ENCODE data around the gene PLCB1.

PLCB1 gene

GRCh38 chr20:8356806-8357205 is 224.7 kb downstream of the PLCB1 start:
- no peak for TF ChIP-seq CTCF (IDR thresholded peaks at IDR 0.05; ENCODE audit: low read depth, low read length)
- H3K4me3 ChIP-seq (ENCODE audit: low read depth, low read length) = no peak overlapping the region
- no peak for DNase-seq (ENCODE audit: low read depth, low spot score)
- in situ Hi-C loops (cut with HindIII; ENCODE audit: low sequenced_read_pairs) = no loop called here

GRCh38 chr20:8357703-8358102 is 225.6 kb downstream of the PLCB1 start:
- no peak for TF ChIP-seq CTCF (IDR thresholded peaks at IDR 0.05; ENCODE audit: low read depth, low read length)
- in situ Hi-C loops (cut with HindIII; ENCODE audit: low sequenced_read_pairs) = no loop called here
- H3K4me3 ChIP-seq (ENCODE audit: low read depth, low read length) = no peak overlapping the region
- DNase-seq (ENCODE audit: low read depth, low spot score) = peak; percentile 5

GRCh38 chr20:8360035-8360434 is 228.0 kb downstream of the PLCB1 start:
- no peak for TF ChIP-seq CTCF (IDR thresholded peaks at IDR 0.05; ENCODE audit: low read depth, low read length)
- in situ Hi-C loops (cut with HindIII; ENCODE audit: low sequenced_read_pairs) = no loop called here
- H3K4me3 ChIP-seq (ENCODE audit: low read depth, low read length) = no peak overlapping the region
- no peak for DNase-seq (ENCODE audit: low read depth, low spot score)

GRCh38 chr20:8361006-8361652 is 229.1 kb downstream of the PLCB1 start:
- DNase-seq (ENCODE audit: low read depth, low spot score) = peak; percentile 38
- in situ Hi-C loops (cut with HindIII; ENCODE audit: low sequenced_read_pairs) = no loop called here
- no peak for TF ChIP-seq CTCF (IDR thresholded peaks at IDR 0.05; ENCODE audit: low read depth, low read length)
- no peak overlapping the region for H3K4me3 ChIP-seq (ENCODE audit: low read depth, low read length)

DNA sequence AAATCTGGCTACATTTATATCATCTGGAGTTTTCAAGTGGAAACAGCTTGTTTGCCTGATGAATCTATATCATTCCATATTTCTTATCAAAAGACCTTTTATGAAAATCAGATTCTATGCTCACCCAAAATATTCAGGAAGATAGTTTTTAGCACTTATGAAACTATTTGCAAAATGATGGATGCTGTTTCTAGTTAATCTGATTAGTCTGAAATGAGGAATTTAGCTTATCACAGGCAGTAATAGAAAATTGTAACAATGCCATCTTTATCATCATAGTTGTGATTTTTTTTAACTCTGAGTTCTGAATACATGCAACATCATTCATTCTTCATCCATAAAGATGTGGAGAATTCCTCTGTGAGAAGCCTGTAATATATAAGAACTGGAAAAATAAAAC is 229.7 kb downstream of the PLCB1 start:
- DNase-seq (ENCODE audit: low read depth, low spot score) = no peak
- in situ Hi-C loops (cut with HindIII; ENCODE audit: low sequenced_read_pairs) = no loop called here

GRCh38 chr20:8362457-8362856 is 230.4 kb downstream of the PLCB1 start:
- in situ Hi-C loops (cut with HindIII; ENCODE audit: low sequenced_read_pairs) = no loop called here
- TF ChIP-seq CTCF (IDR thresholded peaks at IDR 0.05; ENCODE audit: low read depth, low read length) = no peak
- no peak for DNase-seq (ENCODE audit: low read depth, low spot score)

More for the DNA sequence above, 229.7 kb downstream of the PLCB1 start:
- H3K4me3 ChIP-seq (ENCODE audit: low read depth, low read length) = no peak overlapping the region
- no peak for TF ChIP-seq CTCF (IDR thresholded peaks at IDR 0.05; ENCODE audit: low read depth, low read length)

More at GRCh38 chr20:8362457-8362856, 230.4 kb downstream of the PLCB1 start:
- H3K4me3 ChIP-seq (ENCODE audit: low read depth, low read length) = no peak overlapping the region

All from astrocyte of the spinal cord (primary cell).